HUES64 (cell line): ENCODE measurements around the gene JMJD4.

Source experiments
- H3K27ac ChIP-seq: 2 replicates; pipeline ENCODE4 v1.7.0; 2013; ENCODE audit warnings: low read depth, low read length, inconsistent platforms
- H3K27me3 ChIP-seq: 2 replicates; pipeline ENCODE4 v1.6.1; 2013; ENCODE audit warnings: mild to moderate bottlenecking, low read length; ENCODE audit not compliant: insufficient read depth
- H3K36me3 ChIP-seq: 2 replicates; pipeline ENCODE4 v1.6.1; 2013; ENCODE audit warnings: mild to moderate bottlenecking, low read length; ENCODE audit not compliant: insufficient read depth
- H3K4me1 ChIP-seq: 2 replicates; pipeline ENCODE4 v1.6.1; 2013; ENCODE audit warnings: mild to moderate bottlenecking, low read length, moderate library complexity; ENCODE audit not compliant: insufficient read depth
- H3K4me3 ChIP-seq: 2 replicates; pipeline ENCODE4 v1.5.1; 2013; ENCODE audit warnings: mild to moderate bottlenecking, low read length, moderate library complexity
- H3K9ac ChIP-seq: 2 replicates; pipeline ENCODE4 v1.6.1; 2013; ENCODE audit warnings: mild to moderate bottlenecking, low read depth, low read length
- H3K9me3 ChIP-seq: 2 replicates; pipeline ENCODE4 v1.6.1; 2013; ENCODE audit warnings: low read depth, low read length; ENCODE audit not compliant: insufficient read depth
- WGBS: fragments of 150-250, 120-280 bp; methylation state at CpG from one replicate; pipeline ENCODE4 v1.1.7; 2013; ENCODE audit warnings: missing lambda C conversion rate; 5-methylcytosine and 5-hydroxymethylcytosine counted together

JMJD4 gene

GRCh38 chr1:227775841-227776240, 40.7 kb upstream of the JMJD4 start:
- Histone ChIP-seq H3K4me1 (no peaks in the 10 kb centered on the region), H3K4me3 (no peak overlapping the region), H3K36me3 (peaks cover 24% of the 10 kb centered on the region), H3K27ac (peak overlapping the region; percentile 35; the same call in 1 of the 2 replicates), H3K9ac (no peak overlapping the region), H3K9me3 (no peaks in the 10 kb centered on the region), H3K27me3 (no peaks in the 10 kb centered on the region)
- WGBS = 95% methylated on average over 10 of the region's 10 CpGs

GRCh38 chr1:227774821-227775661, 39.9 kb upstream of the JMJD4 start:
- Histone ChIP-seq H3K36me3 (peaks cover 26% of the 10 kb centered on the region), H3K27me3 (no peaks in the 10 kb centered on the region), H3K9ac (no peak overlapping the region), H3K4me3 (no peak overlapping the region), H3K9me3 (no peaks in the 10 kb centered on the region), H3K4me1 (no peaks in the 10 kb centered on the region), H3K27ac (no peak overlapping the region)
- 91% methylated on average over 42 of the region's 42 CpGs for WGBS

GRCh38 chr1:227774051-227774731, 39.1 kb upstream of the JMJD4 start:
- Histone ChIP-seq H3K4me3 (no peak overlapping the region), H3K36me3 (peaks cover 29% of the 10 kb centered on the region), H3K4me1 (no peaks in the 10 kb centered on the region), H3K9me3 (no peaks in the 10 kb centered on the region), H3K9ac (no peak overlapping the region), H3K27me3 (no peaks in the 10 kb centered on the region), H3K27ac (no peak overlapping the region)
- WGBS = 92% methylated on average over 13 of the region's 13 CpGs

- no peak overlapping the region for H3K27ac ChIP-seq
- H3K4me3 ChIP-seq = no peak overlapping the region
- no peaks in the 10 kb centered on the region for H3K9me3 ChIP-seq
- H3K36me3 ChIP-seq = peaks cover 34% of the 10 kb centered on the region
- H3K4me1 ChIP-seq = no peaks in the 10 kb centered on the region
- no peak overlapping the region for H3K9ac ChIP-seq
- 97% methylated on average over 15 of the region's 15 CpGs for WGBS
- H3K27me3 ChIP-seq = no peaks in the 10 kb centered on the region
These were observed 38.5 kb upstream of the JMJD4 start for GRCh38 chr1:227773558-227773957.

- peaks cover 50% of the 10 kb centered on the region for H3K36me3 ChIP-seq
- no peak overlapping the region for H3K27ac ChIP-seq
- no peaks in the 10 kb centered on the region for H3K4me1 ChIP-seq
- H3K9me3 ChIP-seq = no peaks in the 10 kb centered on the region
- no peak overlapping the region for H3K9ac ChIP-seq
- 96% methylated on average over 6 of the region's 7 CpGs for WGBS
- no peak overlapping the region for H3K4me3 ChIP-seq
- H3K27me3 ChIP-seq = no peaks in the 10 kb centered on the region
These were observed 36.7 kb upstream of the JMJD4 start for GRCh38 chr1:227771771-227772170.

GRCh38 chr1:227771326-227771725, 36.2 kb upstream of the JMJD4 start:
- peaks cover 47% of the 10 kb centered on the region for H3K36me3 ChIP-seq
- H3K27me3 ChIP-seq = no peaks in the 10 kb centered on the region
- no peak overlapping the region for H3K27ac ChIP-seq
- WGBS = 94% methylated on average over 4 of the region's 8 CpGs
- no peaks in the 10 kb centered on the region for H3K4me1 ChIP-seq
- no peak overlapping the region for H3K4me3 ChIP-seq
- H3K9me3 ChIP-seq = no peaks in the 10 kb centered on the region
- H3K9ac ChIP-seq = no peak overlapping the region

- Histone ChIP-seq H3K9ac (no peak overlapping the region), H3K27me3 (no peaks in the 10 kb centered on the region), H3K27ac (no peak overlapping the region), H3K36me3 (peaks cover 42% of the 10 kb centered on the region), H3K4me1 (no peaks in the 10 kb centered on the region), H3K9me3 (no peaks in the 10 kb centered on the region), H3K4me3 (no peak overlapping the region)
- WGBS = 96% methylated on average over 13 of the region's 13 CpGs
These were observed 35.7 kb upstream of the JMJD4 start for GRCh38 chr1:227770812-227771211.

GRCh38 chr1:227769936-227770494, 34.9 kb upstream of the JMJD4 start:
- Histone ChIP-seq H3K4me3 (no peak overlapping the region), H3K36me3 (peaks cover 45% of the 10 kb centered on the region), H3K4me1 (no peaks in the 10 kb centered on the region), H3K27ac (no peak overlapping the region), H3K9me3 (no peaks in the 10 kb centered on the region), H3K9ac (no peak overlapping the region), H3K27me3 (no peaks in the 10 kb centered on the region)
- WGBS = 94% methylated on average over 15 of the region's 15 CpGs

- no peak overlapping the region for H3K27ac ChIP-seq
- WGBS = 95% methylated on average over 20 of the region's 20 CpGs
- H3K36me3 ChIP-seq = peaks cover 46% of the 10 kb centered on the region
These were observed 34.2 kb upstream of the JMJD4 start for GRCh38 chr1:227769047-227769935.

GRCh38 chr1:227768640-227769039, 33.5 kb upstream of the JMJD4 start:
- no peaks in the 10 kb centered on the region for H3K27me3 ChIP-seq
- no peaks in the 10 kb centered on the region for H3K9me3 ChIP-seq
- H3K4me3 ChIP-seq = no peak overlapping the region
- no peak overlapping the region for H3K27ac ChIP-seq
- peaks cover 48% of the 10 kb centered on the region for H3K36me3 ChIP-seq
- no peaks in the 10 kb centered on the region for H3K4me1 ChIP-seq
- WGBS = 99% methylated on average over 6 of the region's 6 CpGs
- H3K9ac ChIP-seq = no peak overlapping the region

More at GRCh38 chr1:227769047-227769935, 34.2 kb upstream of the JMJD4 start:
- Histone ChIP-seq H3K9me3 (no peaks in the 10 kb centered on the region), H3K4me1 (no peaks in the 10 kb centered on the region), H3K9ac (no peak overlapping the region), H3K27me3 (no peaks in the 10 kb centered on the region), H3K4me3 (no peak overlapping the region)

- no peaks in the 10 kb centered on the region for H3K27me3 ChIP-seq
- H3K9me3 ChIP-seq = no peaks in the 10 kb centered on the region
- H3K27ac ChIP-seq = no peak overlapping the region
- H3K4me1 ChIP-seq = no peaks in the 10 kb centered on the region
- H3K4me3 ChIP-seq = no peak overlapping the region
- 97% methylated on average over 7 of the region's 7 CpGs for WGBS
- no peak overlapping the region for H3K9ac ChIP-seq
- peaks cover 51% of the 10 kb centered on the region for H3K36me3 ChIP-seq
These were observed 33.0 kb upstream of the JMJD4 start for GRCh38 chr1:227768125-227768439.
